Measurements from ENCODE around the gene CFAP251. TPM values are rescaled to one million over a fixed set of nuclear protein-coding genes. Genes with fewer than 3 reads are reported as not detected.

The CFAP251 gene
- total and polyA plus RNA-seq, 2 of the 13 experiments (the other 11 are each of a cell fraction or from before 2014, with no cell fraction given), result 0.30 to 0.42 TPM

DNA sequence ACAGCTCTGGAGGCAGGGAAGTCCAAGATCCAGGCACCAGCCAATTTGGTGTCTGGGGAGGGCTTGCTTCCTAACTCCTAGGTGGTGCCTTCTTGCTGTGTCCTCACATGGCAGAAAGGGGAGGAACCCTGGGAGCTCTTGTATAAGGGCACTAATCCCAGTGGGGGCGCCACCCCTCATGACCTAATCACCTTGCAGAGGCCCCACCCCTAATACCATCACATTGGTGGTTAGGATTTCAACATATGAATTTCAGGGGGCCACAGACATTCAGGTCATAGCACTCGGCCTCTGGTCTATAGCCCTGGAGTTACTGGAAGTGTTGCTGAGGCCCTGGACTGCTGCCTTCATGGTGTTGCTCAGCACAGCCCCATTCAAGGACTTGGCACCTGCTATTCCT, 15.2 kb upstream of the CFAP251 start:
- H3K36me3 ChIP-seq (replicated peaks in 1 of 2; ENCODE audit: control insufficient read depth in 1 of 2, insufficient read depth in 2 of 2, low read length in 2 of 2), result peaks cover 21 to 55% of the 10 kb centered on the region in 2 experiments; a peak in 4 of 5 replicates
- H3K4me3 ChIP-seq (replicated peaks in 1 of 3; ENCODE audit: insufficient read depth in 1 of 3, low read depth in 2 of 3, low read length in 3 of 3), result no peak overlapping the region
- ChIA-PET CTCF (ENCODE audit: low intra/inter-chr PET ratio, low total read pairs) (no interaction called here), POLR2A (no interaction called here)
- DNase-seq (ENCODE audit: low spot score) (no peak), ATAC-seq (peak; percentile 30; the same call in 2 of the 3 replicates), FAIRE-seq (no peak)
- H3K27me3 ChIP-seq (ENCODE audit: control insufficient read depth in 1 of 2, insufficient read depth in 2 of 2, low read length in 2 of 2), result no peaks in the 10 kb centered on the region; a peak in 1 of 5 replicates
- no peak overlapping the region for H3K27ac ChIP-seq (ENCODE audit: extremely low read length, insufficient read depth, low read length)
- BruUV-seq (replicated peaks), result no TSS peak
- no peaks in the 10 kb centered on the region for H3K9me3 ChIP-seq (ENCODE audit: low read length)
- no peak overlapping the region for H3K4me2 ChIP-seq (ENCODE audit: low read depth, low read length)
- TF ChIP-seq ZNF264 (CRISPR knock-in tag; IDR thresholded peaks at IDR 0.05), result peak; percentile 87
- TF ChIP-seq, protein P1, sequence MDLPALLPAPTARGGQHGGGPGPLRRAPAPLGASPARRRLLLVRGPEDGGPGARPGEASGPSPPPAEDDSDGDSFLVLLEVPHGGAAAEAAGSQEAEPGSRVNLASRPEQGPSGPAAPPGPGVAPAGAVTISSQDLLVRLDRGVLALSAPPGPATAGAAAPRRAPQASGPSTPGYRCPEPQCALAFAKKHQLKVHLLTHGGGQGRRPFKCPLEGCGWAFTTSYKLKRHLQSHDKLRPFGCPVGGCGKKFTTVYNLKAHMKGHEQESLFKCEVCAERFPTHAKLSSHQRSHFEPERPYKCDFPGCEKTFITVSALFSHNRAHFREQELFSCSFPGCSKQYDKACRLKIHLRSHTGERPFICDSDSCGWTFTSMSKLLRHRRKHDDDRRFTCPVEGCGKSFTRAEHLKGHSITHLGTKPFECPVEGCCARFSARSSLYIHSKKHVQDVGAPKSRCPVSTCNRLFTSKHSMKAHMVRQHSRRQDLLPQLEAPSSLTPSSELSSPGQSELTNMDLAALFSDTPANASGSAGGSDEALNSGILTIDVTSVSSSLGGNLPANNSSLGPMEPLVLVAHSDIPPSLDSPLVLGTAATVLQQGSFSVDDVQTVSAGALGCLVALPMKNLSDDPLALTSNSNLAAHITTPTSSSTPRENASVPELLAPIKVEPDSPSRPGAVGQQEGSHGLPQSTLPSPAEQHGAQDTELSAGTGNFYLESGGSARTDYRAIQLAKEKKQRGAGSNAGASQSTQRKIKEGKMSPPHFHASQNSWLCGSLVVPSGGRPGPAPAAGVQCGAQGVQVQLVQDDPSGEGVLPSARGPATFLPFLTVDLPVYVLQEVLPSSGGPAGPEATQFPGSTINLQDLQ (CRISPR knock-in tag; IDR thresholded peaks at IDR 0.05), result no peak
- H3K9ac ChIP-seq (ENCODE audit: insufficient read depth, low read depth, low read length), result no peak overlapping the region
- no peaks in the 10 kb centered on the region for H4K20me1 ChIP-seq (ENCODE audit: insufficient read depth, low read length)
- 100% methylated on average over 1 of the region's 2 CpGs for WGBS (ENCODE audit: low lambda C conversion rate)
- H3K79me2 ChIP-seq (ENCODE audit: insufficient read depth, low read length), result no peaks in the 10 kb centered on the region
- peaks cover 1% of the 10 kb centered on the region for H3K4me1 ChIP-seq (ENCODE audit: insufficient read depth, low read length)
- intact Hi-C loops (cut with micrococcal nuclease; ENCODE audit: unreplicated experiment) (no loop called here), in situ Hi-C loops (cut with HindIII; ENCODE audit: extremely low pct_ligation_motif_present, low pct_unique_long_range_greater_than_20kb) (no loop called here)
- no peak overlapping the region for H2AFZ ChIP-seq (ENCODE audit: low read length)

DNA sequence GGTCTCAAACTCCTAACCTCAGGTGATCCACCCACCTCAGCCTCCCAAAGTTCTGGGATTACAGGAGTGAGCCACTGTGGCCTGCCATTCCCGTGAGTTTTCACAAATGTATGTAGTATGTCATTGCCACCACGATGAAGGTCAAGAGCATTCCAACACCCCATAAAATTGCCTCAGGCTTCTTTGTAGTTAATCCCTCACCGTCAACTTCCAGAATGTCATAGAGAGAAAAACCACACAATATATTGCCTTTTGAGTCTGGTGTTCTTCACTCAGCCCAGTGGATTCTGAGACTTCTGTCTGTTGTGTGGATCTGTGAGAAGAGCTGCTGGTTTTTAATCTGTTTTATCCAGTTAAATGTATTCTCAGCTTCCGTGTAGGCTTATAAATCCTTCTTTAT, 12.6 kb upstream of the CFAP251 start:
- no peak for ATAC-seq
- intact Hi-C loops (cut with micrococcal nuclease; ENCODE audit: unreplicated experiment), result no loop called here
- FAIRE-seq, result no peak
- in situ Hi-C loops (cut with HindIII; ENCODE audit: extremely low pct_ligation_motif_present, low pct_unique_long_range_greater_than_20kb), result no loop called here
- POLR2A ChIA-PET, result no interaction called here
- DNase-seq (ENCODE audit: low spot score), result no peak
- WGBS (ENCODE audit: low lambda C conversion rate), result 96% methylated on average over 4 of the region's 4 CpGs
- CTCF ChIA-PET (ENCODE audit: low intra/inter-chr PET ratio, low total read pairs), result no interaction called here
- Histone ChIP-seq H3K9ac (ENCODE audit: insufficient read depth, low read depth, low read length) (no peak overlapping the region), H3K4me3 (replicated peaks in 1 of 3; ENCODE audit: insufficient read depth in 1 of 3, low read depth in 2 of 3, low read length in 3 of 3) (no peak overlapping the region), H2AFZ (ENCODE audit: low read length) (no peak overlapping the region), H3K9me3 (ENCODE audit: low read length) (no peaks in the 10 kb centered on the region), H3K36me3 (replicated peaks in 1 of 2; ENCODE audit: control insufficient read depth in 1 of 2, insufficient read depth in 2 of 2, low read length in 2 of 2) (peaks cover 22 to 47% of the 10 kb centered on the region in 2 experiments; a peak in 4 of 5 replicates), H4K20me1 (ENCODE audit: insufficient read depth, low read length) (no peaks in the 10 kb centered on the region), H3K79me2 (ENCODE audit: insufficient read depth, low read length) (no peaks in the 10 kb centered on the region), H3K4me2 (ENCODE audit: low read depth, low read length) (no peak overlapping the region), H3K27ac (ENCODE audit: extremely low read length, insufficient read depth, low read length) (no peak overlapping the region), H3K27me3 (ENCODE audit: control insufficient read depth in 1 of 2, insufficient read depth in 2 of 2, low read length in 2 of 2) (no peaks in the 10 kb centered on the region; a peak in 1 of 5 replicates), H3K4me1 (ENCODE audit: insufficient read depth, low read length) (peaks cover 8% of the 10 kb centered on the region)
- BruUV-seq (replicated peaks), result no TSS peak
- no peak for TF ChIP-seq ZNF773 (CRISPR knock-in tag; IDR thresholded peaks at IDR 0.05; ENCODE audit: borderline replicate concordance)
- no peak for TF ChIP-seq AHR (CRISPR knock-in tag; IDR thresholded peaks at IDR 0.05)
- TF ChIP-seq, protein P2, sequence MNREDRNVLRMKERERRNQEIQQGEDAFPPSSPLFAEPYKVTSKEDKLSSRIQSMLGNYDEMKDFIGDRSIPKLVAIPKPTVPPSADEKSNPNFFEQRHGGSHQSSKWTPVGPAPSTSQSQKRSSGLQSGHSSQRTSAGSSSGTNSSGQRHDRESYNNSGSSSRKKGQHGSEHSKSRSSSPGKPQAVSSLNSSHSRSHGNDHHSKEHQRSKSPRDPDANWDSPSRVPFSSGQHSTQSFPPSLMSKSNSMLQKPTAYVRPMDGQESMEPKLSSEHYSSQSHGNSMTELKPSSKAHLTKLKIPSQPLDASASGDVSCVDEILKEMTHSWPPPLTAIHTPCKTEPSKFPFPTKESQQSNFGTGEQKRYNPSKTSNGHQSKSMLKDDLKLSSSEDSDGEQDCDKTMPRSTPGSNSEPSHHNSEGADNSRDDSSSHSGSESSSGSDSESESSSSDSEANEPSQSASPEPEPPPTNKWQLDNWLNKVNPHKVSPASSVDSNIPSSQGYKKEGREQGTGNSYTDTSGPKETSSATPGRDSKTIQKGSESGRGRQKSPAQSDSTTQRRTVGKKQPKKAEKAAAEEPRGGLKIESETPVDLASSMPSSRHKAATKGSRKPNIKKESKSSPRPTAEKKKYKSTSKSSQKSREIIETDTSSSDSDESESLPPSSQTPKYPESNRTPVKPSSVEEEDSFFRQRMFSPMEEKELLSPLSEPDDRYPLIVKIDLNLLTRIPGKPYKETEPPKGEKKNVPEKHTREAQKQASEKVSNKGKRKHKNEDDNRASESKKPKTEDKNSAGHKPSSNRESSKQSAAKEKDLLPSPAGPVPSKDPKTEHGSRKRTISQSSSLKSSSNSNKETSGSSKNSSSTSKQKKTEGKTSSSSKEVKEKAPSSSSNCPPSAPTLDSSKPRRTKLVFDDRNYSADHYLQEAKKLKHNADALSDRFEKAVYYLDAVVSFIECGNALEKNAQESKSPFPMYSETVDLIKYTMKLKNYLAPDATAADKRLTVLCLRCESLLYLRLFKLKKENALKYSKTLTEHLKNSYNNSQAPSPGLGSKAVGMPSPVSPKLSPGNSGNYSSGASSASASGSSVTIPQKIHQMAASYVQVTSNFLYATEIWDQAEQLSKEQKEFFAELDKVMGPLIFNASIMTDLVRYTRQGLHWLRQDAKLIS (CRISPR knock-in tag; IDR thresholded peaks at IDR 0.05), result no peak
- no peak for TF ChIP-seq HMG20A (CRISPR knock-in tag; IDR thresholded peaks at IDR 0.05; ENCODE audit: borderline replicate concordance)
- no peak for TF ChIP-seq ZNF30 (CRISPR knock-in tag; IDR thresholded peaks at IDR 0.05)
- TF ChIP-seq NR2F1 (CRISPR knock-in tag; IDR thresholded peaks at IDR 0.05), result no peak
- no peak for TF ChIP-seq ZFY (CRISPR knock-in tag; IDR thresholded peaks at IDR 0.05)
- TF ChIP-seq IKZF4 (CRISPR knock-in tag; IDR thresholded peaks at IDR 0.05; ENCODE audit: borderline replicate concordance, low read depth, not compliant biosample characterization), result no peak
- no peak for TF ChIP-seq ZNF296 (CRISPR knock-in tag; conservative IDR thresholded peaks at IDR 0.05)
- no peak for TF ChIP-seq BORCS8-MEF2B (CRISPR knock-in tag; IDR thresholded peaks at IDR 0.05)
- TF ChIP-seq ZNF616 (CRISPR knock-in tag; IDR thresholded peaks at IDR 0.05; ENCODE audit: low read depth), result no peak
- no peak for TF ChIP-seq NFE2 (CRISPR knock-in tag; IDR thresholded peaks at IDR 0.05)
